GF-D8 (cell line): Measurements from ENCODE around the gene HAGHL.
A peak's percentile ranks its signal among the peaks of the same experiment; 100 is the strongest.

Experiments used
- DNase-seq: peaks from one replicate; lab custom pipeline; 2025; lab: John Stamatoyannopoulos, UW

Gene HAGHL

GRCh38 chr16:726438-727290 is at the start of gene HAGHL, which contains the start of gene CCDC78:
TSS of gene HAGHL (plus strand) at chr16:727106. CDS start at chr16:727510, 404 bp downstream.
TSS of gene CCDC78 (minus strand) at chr16:726443. CDS start at chr16:726367, 76 bp downstream.
- DNase-seq = peak; percentile 23

- no peak for DNase-seq
Measured at GRCh38 chr16:677316-678190, 49.4 kb upstream of the HAGHL start.

GRCh38 chr16:678209-678857 is 48.6 kb upstream of the HAGHL start:
- no peak for DNase-seq

- no peak for DNase-seq
Measured at GRCh38 chr16:678858-679813, 47.8 kb upstream of the HAGHL start.

- DNase-seq = peak; percentile 51
Measured at GRCh38 chr16:679814-680624, 46.9 kb upstream of the HAGHL start, which contains the start of gene STUB1. TSS of gene STUB1 (plus strand) at chr16:680410. CDS start at chr16:680526, 116 bp downstream.

- no peak for DNase-seq
Measured at GRCh38 chr16:680625-680945, 46.3 kb upstream of the HAGHL start.

GRCh38 chr16:680967-681745 is 45.8 kb upstream of the HAGHL start:
- peak; percentile 22 for DNase-seq

- no peak for DNase-seq
Measured at GRCh38 chr16:681746-682427, 45.0 kb upstream of the HAGHL start.

- no peak for DNase-seq
Measured at GRCh38 chr16:682493-683395, 44.2 kb upstream of the HAGHL start.

- no peak for DNase-seq
Measured at GRCh38 chr16:683396-684070, 43.4 kb upstream of the HAGHL start.

- DNase-seq = peak; percentile 90
Measured at GRCh38 chr16:684071-684794, 42.7 kb upstream of the HAGHL start, which contains the start of gene JMJD8. TSS of gene JMJD8 (minus strand) at chr16:684334. CDS start at chr16:684319, 15 bp downstream.

- no peak for DNase-seq
Measured at GRCh38 chr16:684961-685696, 41.8 kb upstream of the HAGHL start.

GRCh38 chr16:685967-686366 is 40.9 kb upstream of the HAGHL start:
- no peak for DNase-seq

GRCh38 chr16:686459-687260 is 40.2 kb upstream of the HAGHL start:
- no peak for DNase-seq

- DNase-seq = no peak
Measured at GRCh38 chr16:687499-687898, 39.4 kb upstream of the HAGHL start.
